Endothelial cell of umbilical vein (primary cell): ENCODE data around the gene DRD4.

Experiments used
- FOS ChIP-seq: IDR thresholded peaks from 2 replicates; pipeline ENCODE4 v1.6.1; 2011; ENCODE audit warnings: mild to moderate bottlenecking, low read length, moderate library complexity, borderline replicate concordance; ENCODE audit not compliant: insufficient read depth
- GATA2 ChIP-seq: IDR thresholded peaks from 2 replicates; pipeline ENCODE4 v1.7.0; 2011; ENCODE audit warnings: low read depth, mild to moderate bottlenecking, moderate library complexity, mixed read lengths, low read length; ENCODE audit not compliant: insufficient read length, insufficient read depth
- JUN ChIP-seq: IDR thresholded peaks from 2 replicates; pipeline ENCODE4 v1.6.1; 2011; ENCODE audit warnings: borderline replicate concordance, low read depth; ENCODE audit not compliant: insufficient read length, insufficient read depth
- POLR2A ChIP-seq: IDR thresholded peaks from 2 replicates; pipeline ENCODE4 v1.6.1; 2012; ENCODE audit warnings: low read depth, mild to moderate bottlenecking, control low read depth, low read length
- TF ChIP-seq, protein P1 (sequence below), 2 donors: IDR thresholded peaks; 1 replicate in 1 of 2; 2 replicates in 1 of 2; pipeline ENCODE4 v1.5.1; 2011; ENCODE audit warnings: low read length in 2 of 2, mild to moderate bottlenecking in 2 of 2, moderate library complexity in 2 of 2, control low read depth in 1 of 2, inconsistent platforms in 1 of 2, low read depth in 1 of 2; ENCODE audit not compliant: insufficient read depth in 1 of 2; ENCODE audit errors: extremely low read depth in 1 of 2
- TF ChIP-seq, protein P2 (sequence below): IDR thresholded peaks from 2 replicates; pipeline ENCODE4 v1.6.1; 2011; ENCODE audit not compliant: insufficient read depth, insufficient read length

- TF ChIP-seq, protein P1, sequence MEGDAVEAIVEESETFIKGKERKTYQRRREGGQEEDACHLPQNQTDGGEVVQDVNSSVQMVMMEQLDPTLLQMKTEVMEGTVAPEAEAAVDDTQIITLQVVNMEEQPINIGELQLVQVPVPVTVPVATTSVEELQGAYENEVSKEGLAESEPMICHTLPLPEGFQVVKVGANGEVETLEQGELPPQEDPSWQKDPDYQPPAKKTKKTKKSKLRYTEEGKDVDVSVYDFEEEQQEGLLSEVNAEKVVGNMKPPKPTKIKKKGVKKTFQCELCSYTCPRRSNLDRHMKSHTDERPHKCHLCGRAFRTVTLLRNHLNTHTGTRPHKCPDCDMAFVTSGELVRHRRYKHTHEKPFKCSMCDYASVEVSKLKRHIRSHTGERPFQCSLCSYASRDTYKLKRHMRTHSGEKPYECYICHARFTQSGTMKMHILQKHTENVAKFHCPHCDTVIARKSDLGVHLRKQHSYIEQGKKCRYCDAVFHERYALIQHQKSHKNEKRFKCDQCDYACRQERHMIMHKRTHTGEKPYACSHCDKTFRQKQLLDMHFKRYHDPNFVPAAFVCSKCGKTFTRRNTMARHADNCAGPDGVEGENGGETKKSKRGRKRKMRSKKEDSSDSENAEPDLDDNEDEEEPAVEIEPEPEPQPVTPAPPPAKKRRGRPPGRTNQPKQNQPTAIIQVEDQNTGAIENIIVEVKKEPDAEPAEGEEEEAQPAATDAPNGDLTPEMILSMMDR (IDR thresholded peaks at IDR 0.05; ENCODE audit: extremely low read depth in 1 of 2, insufficient read depth in 1 of 2, low read depth in 1 of 2, low read length in 2 of 2) = no peak
- no peak for TF ChIP-seq POLR2A
- no peak for TF ChIP-seq JUN
- no peak for TF ChIP-seq FOS
- no peak for TF ChIP-seq GATA2
- TF ChIP-seq, protein P2, sequence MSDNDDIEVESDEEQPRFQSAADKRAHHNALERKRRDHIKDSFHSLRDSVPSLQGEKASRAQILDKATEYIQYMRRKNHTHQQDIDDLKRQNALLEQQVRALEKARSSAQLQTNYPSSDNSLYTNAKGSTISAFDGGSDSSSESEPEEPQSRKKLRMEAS = no peak
These were observed 19.0 kb upstream of the DRD4 start for GRCh38 chr11:617912-618682.
